ENCODE measurements around the gene MUC5B. TPM values are rescaled to one million over a fixed set of nuclear protein-coding genes. Genes with fewer than 3 reads are reported as not detected.

The MUC5B gene
- total and polyA plus RNA-seq, 2 donors (not counting 1 experiment from before 2014, with no cell fraction given) = not detected

GRCh38 chr11:1200611-1201191 lies 22.2 kb upstream of the MUC5B start:
- no peaks in the 10 kb centered on the region for H3K36me3 ChIP-seq (replicated peaks in 1 of 2; ENCODE audit: control extremely low read depth in 1 of 2, control insufficient read depth in 1 of 2, extremely low read depth in 1 of 2, insufficient read depth in 2 of 2, low read length in 1 of 2)
- no peak overlapping the region for H3K27ac Mint-ChIP-seq
- H3K27me3 Mint-ChIP-seq = no peaks in the 10 kb centered on the region
- no peaks in the 10 kb centered on the region for H3K9me3 Mint-ChIP-seq (ENCODE audit: insufficient read depth)
- DNase-seq (no peak), ATAC-seq (ENCODE audit: low read depth) (no peak)
- CTCF ChIA-PET = interaction anchor here (2.5 to 5.6 kb wide), 2 partner anchors 374 to 377 kb away, joined by 11 to 57 read pairs; no protein-coding TSS in a partner anchor
- H3K4me3 Mint-ChIP-seq = no peak overlapping the region
- no peak overlapping the region for H2AFZ ChIP-seq (ENCODE audit: insufficient read depth, low read depth, low read length, poor library complexity, severe bottlenecking)
- no peak overlapping the region for H3K4me3 ChIP-seq (ENCODE audit: control extremely low read depth in 1 of 5, extremely low read depth in 1 of 5, insufficient read depth in 1 of 5, low read depth in 2 of 5, low read length in 4 of 5)
- peaks cover 0 to 6% of the 10 kb centered on the region in 2 donors for H3K4me1 ChIP-seq (ENCODE audit: control insufficient read depth in 2 of 2, insufficient read depth in 2 of 2, low read length in 2 of 2)
- no peaks in the 10 kb centered on the region for H3K4me1 Mint-ChIP-seq
- POLR2A ChIA-PET = no interaction called here
- H3K4me2 ChIP-seq (replicated peaks; ENCODE audit: low read depth, low read length, poor library complexity, severe bottlenecking) = no peak overlapping the region
- TF ChIP-seq EZH2 (IDR thresholded peaks at IDR 0.05; ENCODE audit: borderline replicate concordance, insufficient read depth, low read depth, low read length, poor library complexity, severe bottlenecking) = no peak
- TF ChIP-seq CTCF (IDR thresholded peaks at IDR 0.05) = no peak
- no peaks in the 10 kb centered on the region for H4K20me1 ChIP-seq (ENCODE audit: control insufficient read depth, insufficient read depth, low read length, poor library complexity, severe bottlenecking)
- H3K27ac ChIP-seq (ENCODE audit: low read length in 2 of 2) = no peak overlapping the region
- peaks cover 0 to 2% (median 0%) of the 10 kb centered on the region in 3 donors for H3K9me3 ChIP-seq (ENCODE audit: control extremely low read depth in 1 of 3, control insufficient read depth in 2 of 3, insufficient read depth in 1 of 3, low read length in 2 of 3)
- intact Hi-C loops (cut with micrococcal nuclease) = loop anchor here (5.0 kb wide), 1 partner anchor 187 kb away; the partner anchor contains the start of gene BRSK2
- H3K27me3 ChIP-seq (replicated peaks in 1 of 4; ENCODE audit: control extremely low read depth in 1 of 4, control insufficient read depth in 3 of 4, insufficient read depth in 4 of 4, low read length in 3 of 4) = peaks cover 0 to 15% (median 0%) of the 10 kb centered on the region in 4 experiments
- 86% methylated on average over 15 of the region's 16 CpGs for WGBS (ENCODE audit: insufficient coverage)
- H3K9ac ChIP-seq (ENCODE audit: low read length) = no peak overlapping the region
- H3K79me2 ChIP-seq (ENCODE audit: control insufficient read depth, insufficient read depth, low read length) = no peaks in the 10 kb centered on the region

- intact Hi-C loops (cut with micrococcal nuclease) = loop anchor here (2.0 to 5.0 kb wide), 2 partner anchors 186 to 427 kb away; partner anchors contain the start of genes BRSK2 and KRTAP5-5
- no peaks in the 10 kb centered on the region for H3K79me2 ChIP-seq (ENCODE audit: control insufficient read depth, insufficient read depth, low read length)
- H3K4me2 ChIP-seq (replicated peaks; ENCODE audit: low read depth, low read length, poor library complexity, severe bottlenecking) = no peak overlapping the region
- ChIA-PET POLR2A (no interaction called here), CTCF (interaction anchor here (2.5 to 5.6 kb wide), 2 partner anchors 373 to 376 kb away, joined by 11 to 57 read pairs; no protein-coding TSS in a partner anchor)
- no peaks in the 10 kb centered on the region for H3K27me3 Mint-ChIP-seq
- H3K4me3 Mint-ChIP-seq = no peak overlapping the region
- 83% methylated on average over 4 of the region's 4 CpGs for WGBS (ENCODE audit: insufficient coverage)
- no peaks in the 10 kb centered on the region for H3K36me3 ChIP-seq (replicated peaks in 1 of 2; ENCODE audit: control extremely low read depth in 1 of 2, control insufficient read depth in 1 of 2, extremely low read depth in 1 of 2, insufficient read depth in 2 of 2, low read length in 1 of 2)
- H3K27me3 ChIP-seq (replicated peaks in 1 of 4; ENCODE audit: control extremely low read depth in 1 of 4, control insufficient read depth in 3 of 4, insufficient read depth in 4 of 4, low read length in 3 of 4) = peaks cover 0 to 15% (median 0%) of the 10 kb centered on the region in 4 experiments
- no peak for ATAC-seq (ENCODE audit: low read depth)
- no peak overlapping the region for H3K27ac Mint-ChIP-seq
- peaks cover 0 to 2% (median 0%) of the 10 kb centered on the region in 3 donors for H3K9me3 ChIP-seq (ENCODE audit: control extremely low read depth in 1 of 3, control insufficient read depth in 2 of 3, insufficient read depth in 1 of 3, low read length in 2 of 3)
- H3K4me1 ChIP-seq (ENCODE audit: control insufficient read depth in 2 of 2, insufficient read depth in 2 of 2, low read length in 2 of 2) = peaks cover 0 to 6% of the 10 kb centered on the region in 2 donors
- H3K9ac ChIP-seq (ENCODE audit: low read length) = no peak overlapping the region
- H4K20me1 ChIP-seq (ENCODE audit: control insufficient read depth, insufficient read depth, low read length, poor library complexity, severe bottlenecking) = no peaks in the 10 kb centered on the region
- H3K4me1 Mint-ChIP-seq = no peaks in the 10 kb centered on the region
- H3K4me3 ChIP-seq (ENCODE audit: control extremely low read depth in 1 of 5, extremely low read depth in 1 of 5, insufficient read depth in 1 of 5, low read depth in 2 of 5, low read length in 4 of 5) = no peak overlapping the region
- H3K9me3 Mint-ChIP-seq (ENCODE audit: insufficient read depth) = no peaks in the 10 kb centered on the region
- no peak for DNase-seq
- no peak for TF ChIP-seq CTCF (IDR thresholded peaks at IDR 0.05)
- TF ChIP-seq EZH2 (IDR thresholded peaks at IDR 0.05; ENCODE audit: borderline replicate concordance, insufficient read depth, low read depth, low read length, poor library complexity, severe bottlenecking) = no peak
- H3K27ac ChIP-seq (ENCODE audit: low read length in 2 of 2) = no peak overlapping the region
- H2AFZ ChIP-seq (ENCODE audit: insufficient read depth, low read depth, low read length, poor library complexity, severe bottlenecking) = no peak overlapping the region
Measured at GRCh38 chr11:1201395-1202153, 21.3 kb upstream of the MUC5B start.

All from B cell (primary cell).